GM12864 (cell line): ENCODE measurements around the gene TMEM218.
"Not testable (repeated sequence)": the region's sequence is repeated elsewhere in the genome, so short reads cannot be mapped to it uniquely, and the experiment has no call there.

Experiments used
- DNase-seq: peaks from one replicate; pipeline ENCODE4 v3.0.0-alpha.2; 2011; ENCODE audit warnings: low read depth
- H3K4me3 ChIP-seq: 2 replicates; pipeline ENCODE4 v1.5.1; 2011; ENCODE audit warnings: mild to moderate bottlenecking, low read depth, low read length, control low read depth
- CTCF ChIP-seq: IDR thresholded peaks from 2 replicates; pipeline ENCODE4 v1.5.1; 2011; ENCODE audit warnings: low read depth, mild to moderate bottlenecking, moderate library complexity, low read length, control low read depth, inconsistent platforms; ENCODE audit errors: missing control alignments

TMEM218 gene

DNA sequence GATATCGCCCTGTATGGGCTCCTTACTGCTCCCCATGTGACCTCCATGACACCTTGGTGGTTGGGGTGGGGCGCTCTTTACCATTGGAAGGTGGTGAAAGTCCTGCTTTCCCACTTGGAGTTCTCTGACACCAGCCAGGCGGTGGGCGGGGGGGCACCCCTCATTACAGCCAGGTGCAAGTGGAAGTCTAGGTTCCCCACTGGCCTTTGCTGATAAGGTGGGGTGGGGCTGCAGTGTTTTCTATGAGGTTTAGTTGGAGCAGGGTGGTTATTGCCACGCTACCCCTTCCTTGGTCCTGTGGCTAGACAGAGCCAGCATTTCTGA is 53.8 kb downstream of the TMEM218 start:
- no peak for DNase-seq
- H3K4me3 ChIP-seq, result no peak overlapping the region
- TF ChIP-seq CTCF, result no peak

DNA sequence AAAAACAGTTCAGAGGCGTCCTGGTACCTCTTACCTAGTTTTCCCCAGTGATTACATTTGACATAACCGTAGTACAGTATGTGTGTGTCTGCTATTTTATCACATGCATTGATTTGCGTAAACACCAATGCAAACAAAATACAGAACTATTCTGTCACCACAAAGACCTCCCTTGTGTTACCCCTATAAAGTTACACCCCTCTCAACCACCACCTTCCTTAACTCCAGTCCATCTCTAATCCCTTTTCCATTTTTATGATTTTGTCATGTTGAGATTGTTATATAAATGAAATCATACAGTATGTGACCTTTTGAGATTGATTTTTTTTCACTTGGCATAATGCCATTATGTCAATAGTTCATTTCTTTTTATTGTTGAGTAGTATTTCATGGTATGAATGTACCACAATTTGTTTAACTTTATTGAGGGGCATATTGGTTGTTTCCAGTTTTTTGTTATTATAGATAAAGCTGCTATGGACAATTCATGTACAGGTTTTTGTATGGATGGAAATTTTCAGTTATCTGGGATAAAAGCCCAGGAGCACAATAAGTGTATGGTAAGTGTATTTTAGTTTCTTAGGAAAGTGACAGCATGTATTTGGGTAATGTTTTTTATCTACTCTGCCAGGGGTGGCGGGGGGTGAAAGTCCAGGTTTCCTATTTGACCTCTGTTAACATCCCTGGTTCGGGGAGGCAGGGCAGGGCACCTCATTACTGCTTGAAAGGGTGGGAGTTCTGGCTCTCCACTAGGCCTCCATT is 54.3 kb downstream of the TMEM218 start:
- DNase-seq, result no peak
- H3K4me3 ChIP-seq, result no peak overlapping the region
- TF ChIP-seq CTCF, result no peak

GRCh38 chr11:125056111-125056510 is 55.3 kb downstream of the TMEM218 start:
- H3K4me3 ChIP-seq, DNase-seq: not testable (repeated sequence)

GRCh38 chr11:125055107-125055715 is 56.2 kb downstream of the TMEM218 start:
- no peak for TF ChIP-seq CTCF
- no peak for DNase-seq
- H3K4me3 ChIP-seq, result no peak overlapping the region

DNA sequence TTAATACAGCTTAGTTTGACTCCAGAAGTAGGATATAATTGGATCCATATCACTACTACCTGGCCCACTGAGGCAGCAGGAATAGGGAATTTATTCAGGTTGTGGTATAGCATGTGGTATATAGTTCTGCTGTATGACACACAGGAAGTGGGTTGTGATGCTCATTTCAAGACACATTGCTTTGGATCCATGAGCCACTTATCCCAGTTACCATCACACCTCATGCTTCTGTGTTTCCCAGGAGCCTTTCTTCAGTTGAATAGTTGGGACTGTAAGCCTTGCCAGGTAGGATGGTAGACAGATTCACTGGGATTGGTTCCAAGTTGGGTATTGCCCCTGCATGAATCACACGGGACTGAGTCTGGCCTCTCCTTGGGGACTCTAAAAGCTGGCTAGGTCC is 58.3 kb downstream of the TMEM218 start:
- no peak overlapping the region for H3K4me3 ChIP-seq
- no peak for DNase-seq
- TF ChIP-seq CTCF, result no peak

GRCh38 chr11:125052047-125052446 is 59.4 kb downstream of the TMEM218 start:
- TF ChIP-seq CTCF, result no peak
- DNase-seq, result no peak
- H3K4me3 ChIP-seq, result no peak overlapping the region

DNA sequence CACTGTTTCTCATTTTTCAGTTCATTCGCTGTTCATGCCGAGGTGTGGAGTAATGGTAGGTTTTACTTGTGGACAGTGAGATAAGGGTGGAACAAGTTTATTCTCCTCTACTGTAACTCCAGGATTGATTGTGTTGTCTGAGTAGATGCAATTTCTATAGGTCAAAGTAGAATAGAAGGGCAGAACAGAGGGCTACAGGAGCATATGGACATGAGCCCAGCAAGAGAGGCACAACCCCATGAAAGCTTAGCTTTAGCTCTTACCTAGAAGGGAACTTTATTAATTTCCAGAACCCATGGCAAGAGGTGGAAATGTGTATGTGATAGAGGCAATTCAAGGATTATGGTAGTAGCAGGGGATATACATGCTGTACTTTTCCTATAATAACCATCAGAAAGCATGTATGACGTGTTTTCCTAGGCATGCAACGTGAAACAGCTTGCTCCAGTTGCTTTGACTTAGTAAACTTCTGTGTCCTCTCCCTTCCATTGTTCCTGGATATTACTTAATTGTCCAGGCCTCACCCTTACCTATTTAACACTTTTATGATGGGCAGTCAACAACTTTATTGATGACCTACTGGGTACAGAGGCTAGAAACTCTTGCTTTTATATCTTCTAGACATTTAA is 62.1 kb downstream of the TMEM218 start:
- no peak overlapping the region for H3K4me3 ChIP-seq
- TF ChIP-seq CTCF, result no peak
- no peak for DNase-seq
